ENCODE measurements around the gene DIO3. TPM values are rescaled to one million over a fixed set of nuclear protein-coding genes. Genes with fewer than 3 reads are reported as not detected.
"Not testable (repeated sequence)": the region's sequence is repeated elsewhere in the genome, so short reads cannot be mapped to it uniquely, and the experiment has no call there.

DIO3 gene
- total and polyA plus RNA-seq, 4 donors: 0.35 to 1.3 (median 0.38) TPM

- no peak overlapping the region for H3K27ac ChIP-seq (ENCODE audit: low read depth, low read length)
- under 1% methylated on average over 50 of the region's 54 CpGs for WGBS (ENCODE audit: insufficient coverage)
- no peak for DNase-seq (ENCODE audit: low read depth in 4 of 6, low spot score in 6 of 6)
- peaks cover 8% of the 10 kb centered on the region for H3K9me3 ChIP-seq (ENCODE audit: control insufficient read depth, insufficient read depth, low read length)
- peaks cover 75% of the 10 kb centered on the region for H3K27me3 ChIP-seq (ENCODE audit: control insufficient read depth, insufficient read depth, low read length)
- H3K36me3 ChIP-seq (ENCODE audit: control insufficient read depth, insufficient read depth, low read length): no peaks in the 10 kb centered on the region
- H3K4me3 ChIP-seq (ENCODE audit: low read depth, low read length): no peak overlapping the region
- peaks cover 34% of the 10 kb centered on the region for H3K4me1 ChIP-seq (ENCODE audit: control insufficient read depth, insufficient read depth, low read length)
These were observed 2.6 kb downstream of the DIO3 start for GRCh38 chr14:101563654-101564443.

DNA sequence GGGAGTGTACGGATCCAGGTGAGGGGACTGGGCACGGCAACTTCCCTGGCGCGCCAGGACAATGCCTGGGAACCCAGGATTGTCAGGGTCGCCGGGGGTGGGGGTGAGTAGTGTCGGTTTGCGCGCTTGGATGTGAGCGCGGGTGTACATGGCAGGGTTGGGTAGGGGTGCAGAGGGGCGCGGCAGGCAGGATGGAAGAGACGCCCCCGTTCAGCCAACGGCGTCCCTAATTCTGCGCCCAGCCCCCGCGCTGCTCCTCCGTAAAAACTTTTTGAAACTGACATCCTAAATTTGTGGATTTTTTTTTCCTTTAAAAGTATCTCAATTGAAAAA, 3.1 kb downstream of the DIO3 start:
- peaks cover 30% of the 10 kb centered on the region for H3K4me1 ChIP-seq (ENCODE audit: control insufficient read depth, insufficient read depth, low read length)
- no peak overlapping the region for H3K4me3 ChIP-seq (ENCODE audit: low read depth, low read length)
- no peaks in the 10 kb centered on the region for H3K36me3 ChIP-seq (ENCODE audit: control insufficient read depth, insufficient read depth, low read length)
- H3K27me3 ChIP-seq (ENCODE audit: control insufficient read depth, insufficient read depth, low read length): peaks cover 69% of the 10 kb centered on the region
- H3K27ac ChIP-seq (ENCODE audit: low read depth, low read length): no peak overlapping the region
- H3K9me3 ChIP-seq (ENCODE audit: control insufficient read depth, insufficient read depth, low read length): peaks cover 8% of the 10 kb centered on the region
- no peak for DNase-seq (ENCODE audit: low read depth in 4 of 6, low spot score in 6 of 6)
- WGBS (ENCODE audit: insufficient coverage): 0% methylated on average over 10 of the region's 21 CpGs

DNA sequence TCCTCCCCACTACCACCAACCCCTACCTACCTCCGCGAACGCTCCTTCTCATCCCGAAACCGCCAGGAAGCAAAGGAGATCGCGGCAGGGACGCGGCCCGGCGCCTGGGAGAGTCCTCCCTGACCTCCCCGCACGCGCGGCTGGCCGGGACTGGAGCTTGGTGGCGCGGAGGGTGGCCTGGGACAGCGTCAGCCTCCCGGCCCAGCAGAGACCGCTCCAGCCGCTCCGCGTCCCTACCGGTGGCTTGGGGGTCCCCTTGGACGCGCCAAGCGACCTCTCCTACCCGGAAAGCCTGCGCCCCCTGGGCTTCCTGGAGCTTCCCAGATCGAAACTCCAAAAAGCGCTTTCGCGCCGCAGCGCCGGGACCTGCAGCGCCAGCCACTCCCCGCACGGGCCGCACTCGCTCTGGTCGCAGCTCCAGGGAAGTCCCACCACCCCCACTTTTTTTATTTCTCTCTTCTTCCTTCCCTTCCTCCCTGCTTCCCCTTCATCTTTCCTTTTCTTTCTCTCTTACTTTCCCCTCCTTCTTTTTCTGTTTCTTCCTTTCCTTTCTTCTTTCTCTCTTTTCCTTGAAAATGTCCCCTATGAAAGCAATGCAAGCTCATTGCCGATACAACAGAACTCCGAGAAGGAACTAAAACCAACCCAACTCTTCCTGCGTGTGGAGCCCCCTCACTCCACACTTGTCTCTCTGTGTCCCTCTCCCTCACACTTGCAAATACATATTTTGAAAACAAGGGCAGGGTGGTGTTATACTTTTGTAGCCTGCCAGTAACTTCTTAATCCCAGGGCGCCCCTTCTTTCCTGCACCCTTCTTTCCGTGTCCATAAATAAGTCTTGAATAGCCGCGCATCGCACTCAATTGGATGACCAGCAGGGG, 3.8 kb downstream of the DIO3 start:
- H3K27me3 ChIP-seq (ENCODE audit: control insufficient read depth, insufficient read depth, low read length): peaks cover 63% of the 10 kb centered on the region
- H3K9me3 ChIP-seq (ENCODE audit: control insufficient read depth, insufficient read depth, low read length): peaks cover 8% of the 10 kb centered on the region
- H3K27ac ChIP-seq (ENCODE audit: low read depth, low read length): no peak overlapping the region
- no peaks in the 10 kb centered on the region for H3K36me3 ChIP-seq (ENCODE audit: control insufficient read depth, insufficient read depth, low read length)
- no peak overlapping the region for H3K4me3 ChIP-seq (ENCODE audit: low read depth, low read length)
- H3K4me1 ChIP-seq (ENCODE audit: control insufficient read depth, insufficient read depth, low read length): peaks cover 24% of the 10 kb centered on the region
- no peak for DNase-seq (ENCODE audit: low read depth in 4 of 6, low spot score in 6 of 6)
- WGBS (ENCODE audit: insufficient coverage): 2% methylated on average over 49 of the region's 51 CpGs

GRCh38 chr14:101567252-101567651, 6.0 kb downstream of the DIO3 start:
- DNase-seq (ENCODE audit: low read depth in 4 of 6, low spot score in 6 of 6): no peak
- H3K27me3 ChIP-seq (ENCODE audit: control insufficient read depth, insufficient read depth, low read length): peaks cover 50% of the 10 kb centered on the region
- H3K9me3 ChIP-seq (ENCODE audit: control insufficient read depth, insufficient read depth, low read length): no peaks in the 10 kb centered on the region
- 100% methylated on average over 3 of the region's 5 CpGs for WGBS (ENCODE audit: insufficient coverage)
- H3K36me3 ChIP-seq (ENCODE audit: control insufficient read depth, insufficient read depth, low read length): no peaks in the 10 kb centered on the region
- peaks cover 22% of the 10 kb centered on the region for H3K4me1 ChIP-seq (ENCODE audit: control insufficient read depth, insufficient read depth, low read length)
- no peak overlapping the region for H3K4me3 ChIP-seq (ENCODE audit: low read depth, low read length)
- H3K27ac ChIP-seq (ENCODE audit: low read depth, low read length): no peak overlapping the region

- Histone ChIP-seq H3K27me3 (ENCODE audit: control insufficient read depth, insufficient read depth, low read length) (peaks cover 13% of the 10 kb centered on the region), H3K4me1 (ENCODE audit: control insufficient read depth, insufficient read depth, low read length) (no peaks in the 10 kb centered on the region), H3K4me3 (ENCODE audit: low read depth, low read length) (no peak overlapping the region), H3K36me3 (ENCODE audit: control insufficient read depth, insufficient read depth, low read length) (no peaks in the 10 kb centered on the region), H3K27ac (ENCODE audit: low read depth, low read length) (no peak overlapping the region), H3K9me3 (ENCODE audit: control insufficient read depth, insufficient read depth, low read length) (no peaks in the 10 kb centered on the region)
- DNase-seq (ENCODE audit: low read depth in 4 of 6, low spot score in 6 of 6): no peak
- 100% methylated on average over 1 of the region's 5 CpGs for WGBS (ENCODE audit: insufficient coverage)
These were observed 9.7 kb downstream of the DIO3 start for GRCh38 chr14:101571004-101571403.

DNA sequence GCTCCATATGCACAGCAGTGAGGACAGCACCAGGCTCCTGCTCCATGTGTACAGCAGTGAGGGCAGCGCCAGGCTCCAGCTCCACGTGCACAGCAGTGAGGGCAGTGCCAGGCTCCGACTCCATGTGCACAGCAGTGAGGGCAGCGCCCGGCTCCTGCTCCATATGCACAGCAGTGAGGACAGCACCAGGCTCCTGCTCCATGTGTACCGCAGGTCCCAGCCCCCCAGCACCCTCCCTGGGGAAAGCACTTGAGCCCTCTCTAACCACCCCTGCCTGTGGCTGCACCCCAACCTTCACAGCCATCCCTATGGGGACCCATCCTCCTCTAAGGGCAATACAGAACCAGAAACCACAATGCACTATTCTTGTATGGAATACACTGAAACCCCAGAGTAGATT, 11.2 kb downstream of the DIO3 start:
- DNase-seq (ENCODE audit: low read depth in 4 of 6, low spot score in 6 of 6); H3K27ac ChIP-seq (ENCODE audit: low read depth, low read length): not testable (repeated sequence)
- WGBS (ENCODE audit: insufficient coverage): 79% methylated on average over 6 of the region's 6 CpGs

GRCh38 chr14:101573289-101573688, 12.0 kb downstream of the DIO3 start:
- no peaks in the 10 kb centered on the region for H3K36me3 ChIP-seq (ENCODE audit: control insufficient read depth, insufficient read depth, low read length)
- H3K27ac ChIP-seq (ENCODE audit: low read depth, low read length): no peak overlapping the region
- 85% methylated on average over 8 of the region's 8 CpGs for whole genome bisulfite sequencing (ENCODE audit: insufficient coverage)
- no peaks in the 10 kb centered on the region for H3K9me3 ChIP-seq (ENCODE audit: control insufficient read depth, insufficient read depth, low read length)
- H3K4me1 ChIP-seq (ENCODE audit: control insufficient read depth, insufficient read depth, low read length): no peaks in the 10 kb centered on the region
- DNase-seq (ENCODE audit: low read depth in 4 of 6, low spot score in 6 of 6): no peak
- H3K4me3 ChIP-seq (ENCODE audit: low read depth, low read length): no peak overlapping the region
- H3K27me3 ChIP-seq (ENCODE audit: control insufficient read depth, insufficient read depth, low read length): no peaks in the 10 kb centered on the region

More for the DNA sequence above, 11.2 kb downstream of the DIO3 start:
- not testable (repeated sequence) for H3K9me3 ChIP-seq (ENCODE audit: control insufficient read depth, insufficient read depth, low read length); H3K4me3 ChIP-seq (ENCODE audit: low read depth, low read length); H3K27me3 ChIP-seq (ENCODE audit: control insufficient read depth, insufficient read depth, low read length); H3K4me1 ChIP-seq (ENCODE audit: control insufficient read depth, insufficient read depth, low read length); H3K36me3 ChIP-seq (ENCODE audit: control insufficient read depth, insufficient read depth, low read length)

DNA sequence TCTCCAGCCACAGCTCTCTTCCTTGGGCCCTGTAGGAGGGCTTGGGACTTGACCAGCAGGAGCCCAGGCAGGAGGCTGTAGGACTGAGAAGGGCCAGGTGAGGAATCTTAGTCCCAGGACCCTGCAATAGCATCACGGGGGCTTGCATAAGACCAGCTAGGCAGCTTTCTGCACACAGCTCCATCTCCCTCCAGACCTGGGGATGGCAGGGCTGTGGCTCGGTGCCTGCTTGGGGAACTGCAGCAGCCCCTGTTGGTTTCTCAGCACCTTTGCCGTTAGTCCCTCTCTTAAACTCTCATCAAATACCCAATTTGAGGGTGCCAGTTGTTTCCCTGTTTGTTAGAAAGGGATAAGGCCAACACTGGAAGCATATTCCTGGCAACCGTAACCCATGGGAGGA, 14.3 kb downstream of the DIO3 start:
- no peaks in the 10 kb centered on the region for H3K9me3 ChIP-seq (ENCODE audit: control insufficient read depth, insufficient read depth, low read length)
- H3K36me3 ChIP-seq (ENCODE audit: control insufficient read depth, insufficient read depth, low read length): no peaks in the 10 kb centered on the region
- no peak for DNase-seq (ENCODE audit: low read depth in 4 of 6, low spot score in 6 of 6)
- no peak overlapping the region for H3K4me3 ChIP-seq (ENCODE audit: low read depth, low read length)
- 22% methylated on average over 1 of the region's 4 CpGs for WGBS (ENCODE audit: insufficient coverage)
- H3K27me3 ChIP-seq (ENCODE audit: control insufficient read depth, insufficient read depth, low read length): no peaks in the 10 kb centered on the region
- H3K27ac ChIP-seq (ENCODE audit: low read depth, low read length): no peak overlapping the region
- H3K4me1 ChIP-seq (ENCODE audit: control insufficient read depth, insufficient read depth, low read length): no peaks in the 10 kb centered on the region

- DNase-seq (ENCODE audit: low read depth in 4 of 6, low spot score in 6 of 6): no peak
- H3K4me1 ChIP-seq (ENCODE audit: control insufficient read depth, insufficient read depth, low read length): no peaks in the 10 kb centered on the region
- 88% methylated on average over 10 of the region's 10 CpGs for WGBS (ENCODE audit: insufficient coverage)
These were observed 16.1 kb downstream of the DIO3 start for GRCh38 chr14:101577221-101577909.

More at GRCh38 chr14:101577221-101577909, 16.1 kb downstream of the DIO3 start:
- no peak overlapping the region for H3K27ac ChIP-seq (ENCODE audit: low read depth, low read length)
- no peaks in the 10 kb centered on the region for H3K27me3 ChIP-seq (ENCODE audit: control insufficient read depth, insufficient read depth, low read length)
- H3K9me3 ChIP-seq (ENCODE audit: control insufficient read depth, insufficient read depth, low read length): no peaks in the 10 kb centered on the region
- no peaks in the 10 kb centered on the region for H3K36me3 ChIP-seq (ENCODE audit: control insufficient read depth, insufficient read depth, low read length)
- no peak overlapping the region for H3K4me3 ChIP-seq (ENCODE audit: low read depth, low read length)
